ENCODE measurements around the gene ATXN1.

DNA sequence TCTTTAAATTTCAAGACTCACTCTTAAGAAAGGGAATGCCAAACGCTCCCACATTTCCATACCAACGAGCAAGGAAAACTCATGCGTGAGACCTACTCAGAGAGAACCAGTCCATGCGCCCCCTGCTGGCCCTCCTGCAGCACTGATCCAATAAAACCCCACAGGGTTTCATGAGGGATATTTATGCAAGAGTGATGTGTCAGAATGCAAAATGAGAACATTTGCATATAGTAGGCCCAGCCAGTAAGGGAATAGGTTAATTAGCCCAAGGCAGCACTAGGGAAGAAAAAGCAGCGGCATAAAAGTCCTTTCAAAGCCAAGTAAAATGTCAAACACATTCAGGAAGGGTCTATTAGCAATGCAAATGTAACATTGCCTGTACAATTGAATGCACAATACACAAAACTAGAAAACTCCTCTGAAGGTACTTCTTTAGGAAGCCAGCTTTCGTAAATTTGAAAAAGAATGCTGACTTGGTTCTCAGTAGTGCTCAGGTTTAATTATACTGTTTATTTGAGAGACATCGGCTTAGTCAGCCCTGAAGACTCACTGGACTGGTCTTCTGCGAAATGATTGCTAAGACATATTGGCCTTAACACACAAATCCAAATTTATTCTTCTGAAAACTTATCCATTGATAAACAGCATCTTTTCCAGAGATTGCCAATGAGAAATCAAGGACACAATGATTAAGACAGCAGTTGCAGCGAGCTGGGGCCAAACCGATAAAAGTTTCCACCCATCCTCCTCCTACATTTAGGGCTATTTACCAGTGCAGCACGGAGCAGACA lies 429.7 kb downstream of the ATXN1 start:
- TF ChIP-seq SP2 (tag by site-specific recombination; IDR thresholded peaks at IDR 0.05) (no peak), MYNN (tag by site-specific recombination; IDR thresholded peaks at IDR 0.05; ENCODE audit: borderline replicate concordance) (no peak)
